Measurements from ENCODE around the gene FIGNL2.

Gene FIGNL2

DNA sequence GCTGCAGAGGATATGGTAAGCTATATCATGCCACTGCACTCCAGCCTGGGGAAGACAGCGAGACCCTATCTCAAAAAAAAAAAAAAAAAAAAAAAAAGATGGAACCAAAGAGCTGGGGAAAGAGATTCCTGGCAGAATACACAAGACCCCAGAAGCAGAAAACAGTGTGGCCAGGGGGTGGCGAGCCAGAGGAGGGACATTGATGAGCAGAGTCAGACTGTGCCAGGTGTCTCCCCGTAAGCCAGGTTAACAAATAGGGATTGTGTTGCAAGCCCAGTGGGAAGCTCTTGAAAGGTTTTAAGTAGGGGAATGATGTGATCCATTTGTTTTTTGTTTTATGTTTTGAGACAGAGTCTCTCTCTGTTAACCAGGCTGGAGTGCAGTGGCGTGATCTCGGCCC is 56.1 kb downstream of the FIGNL2 start:
- TF ChIP-seq, protein P1, sequence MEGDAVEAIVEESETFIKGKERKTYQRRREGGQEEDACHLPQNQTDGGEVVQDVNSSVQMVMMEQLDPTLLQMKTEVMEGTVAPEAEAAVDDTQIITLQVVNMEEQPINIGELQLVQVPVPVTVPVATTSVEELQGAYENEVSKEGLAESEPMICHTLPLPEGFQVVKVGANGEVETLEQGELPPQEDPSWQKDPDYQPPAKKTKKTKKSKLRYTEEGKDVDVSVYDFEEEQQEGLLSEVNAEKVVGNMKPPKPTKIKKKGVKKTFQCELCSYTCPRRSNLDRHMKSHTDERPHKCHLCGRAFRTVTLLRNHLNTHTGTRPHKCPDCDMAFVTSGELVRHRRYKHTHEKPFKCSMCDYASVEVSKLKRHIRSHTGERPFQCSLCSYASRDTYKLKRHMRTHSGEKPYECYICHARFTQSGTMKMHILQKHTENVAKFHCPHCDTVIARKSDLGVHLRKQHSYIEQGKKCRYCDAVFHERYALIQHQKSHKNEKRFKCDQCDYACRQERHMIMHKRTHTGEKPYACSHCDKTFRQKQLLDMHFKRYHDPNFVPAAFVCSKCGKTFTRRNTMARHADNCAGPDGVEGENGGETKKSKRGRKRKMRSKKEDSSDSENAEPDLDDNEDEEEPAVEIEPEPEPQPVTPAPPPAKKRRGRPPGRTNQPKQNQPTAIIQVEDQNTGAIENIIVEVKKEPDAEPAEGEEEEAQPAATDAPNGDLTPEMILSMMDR (conservative IDR thresholded peaks at IDR 0.05), result no peak
- no peak overlapping the region for H3K27ac ChIP-seq

DNA sequence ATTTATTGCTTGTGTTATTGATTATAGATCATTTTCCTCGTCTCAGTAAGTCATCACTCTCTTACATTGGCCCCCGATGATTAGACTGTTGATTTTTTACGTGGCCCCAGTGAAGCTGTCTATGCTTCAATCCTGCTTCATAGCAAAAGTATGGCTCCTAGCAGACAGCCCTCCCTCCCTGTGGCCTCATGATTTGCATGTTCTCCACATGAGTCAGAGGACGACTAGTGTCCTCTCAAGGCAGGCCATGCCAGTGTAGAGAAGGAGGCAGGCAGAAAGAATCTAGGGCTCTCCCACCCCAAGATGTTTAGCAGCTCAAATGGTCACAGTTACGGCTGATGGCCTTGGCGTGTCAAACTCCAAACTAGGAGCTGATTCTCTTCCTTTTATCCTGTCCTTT is 59.6 kb downstream of the FIGNL2 start:
- TF ChIP-seq, protein P1 (conservative IDR thresholded peaks at IDR 0.05), result no peak
- H3K27ac ChIP-seq, result no peak overlapping the region

DNA sequence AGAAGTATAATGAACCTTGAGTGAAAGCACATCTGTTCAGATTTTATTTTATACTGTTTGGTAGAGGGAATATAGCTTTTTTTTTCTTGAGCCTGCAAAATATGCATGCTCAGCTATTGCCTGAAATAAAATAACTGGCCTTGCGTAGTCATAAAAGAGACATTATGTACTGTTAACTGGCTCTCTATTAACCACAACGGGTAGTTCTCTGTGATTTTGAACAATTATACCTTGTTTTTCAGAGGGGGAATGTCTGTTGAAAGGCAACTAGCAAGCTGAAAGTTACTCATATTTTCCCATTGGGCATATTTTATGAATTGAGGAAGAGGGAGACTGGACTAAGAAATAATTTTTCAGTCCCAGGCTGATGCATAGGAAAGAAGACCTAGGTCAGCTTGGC is 62.6 kb downstream of the FIGNL2 start:
- H3K27ac ChIP-seq, result no peak overlapping the region
- TF ChIP-seq, protein P1 (conservative IDR thresholded peaks at IDR 0.05), result no peak

DNA sequence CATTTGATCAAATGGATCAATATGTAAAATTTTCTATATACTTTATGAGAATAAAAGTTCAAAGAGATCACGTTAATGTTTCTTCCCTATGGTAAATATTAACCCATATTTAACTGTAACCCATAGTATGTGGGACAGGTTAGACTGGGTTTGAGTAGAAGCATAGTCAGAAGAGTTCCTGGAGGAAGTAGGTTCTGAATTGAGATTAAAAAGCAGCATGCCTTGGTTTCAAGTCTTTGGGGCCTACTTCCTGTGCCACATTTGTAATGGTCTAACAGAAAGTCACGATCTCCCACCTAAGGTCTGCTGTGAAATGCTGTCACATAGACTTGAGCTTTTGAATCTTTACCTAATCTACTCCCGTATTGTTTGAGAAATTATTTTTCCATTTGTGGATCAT is 63.8 kb downstream of the FIGNL2 start:
- TF ChIP-seq, protein P1 (conservative IDR thresholded peaks at IDR 0.05), result no peak
- H3K27ac ChIP-seq, result no peak overlapping the region

DNA sequence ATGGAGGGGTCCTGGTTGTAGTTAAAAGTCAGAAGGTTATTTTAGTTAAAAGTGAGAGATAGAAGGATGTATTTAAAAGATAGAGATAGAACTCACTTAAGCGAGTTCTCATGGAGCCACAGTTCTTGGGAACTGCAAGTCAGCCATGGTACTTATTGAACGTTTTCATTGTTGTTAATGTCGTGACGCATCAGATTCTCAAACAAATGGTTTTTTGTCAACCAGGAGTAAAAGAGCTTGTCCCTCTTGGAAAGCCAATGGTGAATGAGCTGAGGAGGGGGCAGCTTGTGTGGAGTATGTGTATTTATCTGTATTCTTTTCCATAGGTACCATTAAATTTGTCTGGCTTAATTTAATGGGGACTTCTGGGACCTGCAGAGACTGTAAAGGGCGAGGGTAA is 68.6 kb downstream of the FIGNL2 start:
- H3K27ac ChIP-seq, result no peak overlapping the region
- TF ChIP-seq, protein P1 (conservative IDR thresholded peaks at IDR 0.05), result no peak

DNA sequence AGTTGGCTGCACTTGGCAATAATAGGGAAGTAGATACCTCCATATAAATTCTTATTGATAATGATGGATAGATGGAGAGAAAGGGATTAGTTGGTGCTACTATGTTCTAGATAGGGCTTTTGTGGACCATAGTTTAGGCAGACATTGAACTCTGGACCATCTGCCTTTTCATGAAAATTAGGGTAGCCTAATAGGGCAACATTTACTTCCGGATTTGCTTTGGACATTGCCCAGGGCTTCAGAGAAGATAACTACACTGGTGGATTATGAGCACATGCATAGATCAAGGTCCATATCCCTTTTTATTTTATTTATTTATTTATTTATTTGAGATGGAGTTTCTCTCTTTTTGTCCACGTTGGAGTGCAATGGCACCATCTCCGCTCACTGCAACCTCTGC is 70.5 kb downstream of the FIGNL2 start:
- no peak overlapping the region for H3K27ac ChIP-seq
- TF ChIP-seq, protein P1 (conservative IDR thresholded peaks at IDR 0.05), result no peak

DNA sequence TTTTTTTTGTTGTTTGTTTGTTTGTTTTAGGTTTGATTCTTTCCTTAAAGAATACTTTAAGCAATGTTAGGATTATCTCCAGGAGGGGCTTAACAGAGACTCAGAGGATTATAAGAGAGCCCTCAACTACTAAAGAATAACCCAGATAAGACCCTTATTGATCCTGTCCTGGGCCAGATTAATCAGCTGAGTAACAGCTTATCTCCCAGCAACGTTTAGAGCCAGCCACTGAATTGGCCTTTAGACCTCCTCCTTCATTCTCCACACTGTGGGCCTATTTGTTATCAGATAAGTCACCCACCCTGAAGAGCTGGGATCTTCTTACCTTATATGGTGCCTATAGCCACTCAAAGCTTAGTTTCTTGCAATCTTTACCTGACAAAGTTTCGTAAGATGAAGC is 71.1 kb downstream of the FIGNL2 start:
- TF ChIP-seq, protein P1 (conservative IDR thresholded peaks at IDR 0.05), result no peak
- no peak overlapping the region for H3K27ac ChIP-seq

DNA sequence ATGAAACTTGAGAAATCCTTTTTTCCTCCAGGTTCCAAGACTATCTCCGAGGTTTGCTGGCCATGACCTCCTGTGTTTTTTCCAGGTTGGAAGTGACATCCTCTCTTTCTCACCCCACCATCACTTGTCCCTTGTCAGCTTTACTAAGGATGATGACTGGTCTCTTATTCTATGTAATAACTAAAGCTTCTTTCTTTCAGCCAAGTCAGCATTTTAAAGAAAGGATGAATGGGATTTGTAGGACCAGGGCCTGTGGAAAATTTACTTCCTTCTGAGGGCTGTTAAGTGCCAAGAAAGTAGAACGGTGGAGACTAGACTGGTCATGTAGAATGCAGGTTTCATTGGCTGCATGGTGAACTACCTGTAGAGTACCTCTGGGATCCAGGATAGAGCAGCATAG is 73.6 kb downstream of the FIGNL2 start:
- H3K27ac ChIP-seq, result no peak overlapping the region
- TF ChIP-seq, protein P1 (conservative IDR thresholded peaks at IDR 0.05), result no peak
